Measurements from ENCODE around the gene SMIM30. TPM values are rescaled to one million over a fixed set of nuclear protein-coding genes. Genes with fewer than 3 reads are reported as not detected.
"Not testable (repeated sequence)": the region's sequence is repeated elsewhere in the genome, so short reads cannot be mapped to it uniquely, and the experiment has no call there.

SMIM30 gene
- polyA plus RNA-seq = 57.4 and 62.8 TPM in 2 replicates
- 19.5 and 25.2 TPM in 2 replicates for polyA minus RNA-seq

DNA sequence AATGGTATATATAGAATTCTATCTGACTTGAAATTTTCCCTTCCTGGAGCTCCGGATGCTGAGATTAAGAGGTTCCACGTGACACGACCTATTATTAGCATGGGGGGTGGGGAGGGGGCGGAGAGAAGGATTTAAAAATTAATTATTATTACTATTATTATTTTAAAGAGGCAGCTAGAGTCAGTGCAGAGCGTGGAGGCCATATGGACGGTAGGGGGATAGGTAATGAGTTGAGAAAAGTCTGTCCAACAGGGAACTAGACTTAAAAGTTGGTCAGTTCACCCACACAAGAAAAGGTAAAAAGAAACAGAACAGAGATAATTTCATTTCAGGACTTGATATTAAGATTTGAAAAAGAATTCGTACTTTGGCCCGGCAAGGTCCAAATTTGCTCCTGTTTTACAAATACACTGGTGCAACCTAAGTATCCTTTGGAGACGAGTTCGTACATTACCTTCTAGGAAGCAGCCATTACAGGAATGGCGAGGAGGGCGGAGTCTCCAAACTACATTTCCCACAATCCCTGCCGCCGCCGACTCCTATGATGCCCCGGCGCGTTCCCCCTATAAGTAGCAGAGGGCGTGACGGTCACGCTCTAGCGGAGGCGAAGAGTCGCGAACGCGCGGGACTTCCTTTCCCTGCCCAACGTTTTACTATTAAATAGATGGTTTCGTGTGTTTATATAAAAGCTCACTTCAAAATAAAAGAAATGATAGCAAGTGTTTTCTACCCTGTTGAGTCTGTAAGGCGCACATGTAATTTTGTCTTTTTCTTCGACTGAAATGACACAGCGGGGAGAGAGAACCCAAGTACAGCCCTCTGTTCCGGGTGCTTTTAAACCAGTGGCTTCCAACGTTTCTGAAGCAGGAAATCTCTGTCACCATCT, at the start of gene SMIM30:
Gene SMIM30, minus strand, starts transcription at position 481 of the 886 bp plus-strand sequence. CDS start 976 bp downstream, outside the sequence.
- no peaks in the 10 kb centered on the region for H4K20me1 ChIP-seq (ENCODE audit: insufficient read depth)
- TF ChIP-seq REST (IDR thresholded peaks at IDR 0.05; ENCODE audit: borderline replicate concordance) (peak; percentile 88), RAD21 (conservative IDR thresholded peaks at IDR 0.05) (peak; percentile 66), POLR2AphosphoS5 (IDR thresholded peaks at IDR 0.05) (peak; percentile 94), EP300 (conservative IDR thresholded peaks at IDR 0.05; ENCODE audit: poor library complexity, severe bottlenecking) (peak; percentile 58), SMC3 (conservative IDR thresholded peaks at IDR 0.05; ENCODE audit: poor library complexity) (peak; percentile 55), MXI1 (conservative IDR thresholded peaks at IDR 0.05; ENCODE audit: poor library complexity, severe bottlenecking) (peak; percentile 75), TAF1 (IDR thresholded peaks at IDR 0.05; ENCODE audit: low read depth) (peak; percentile 93), EZH2 (IDR thresholded peaks at IDR 0.05; ENCODE audit: borderline replicate concordance, insufficient read depth, low read length, poor library complexity, severe bottlenecking) (no peak)
- TF ChIP-seq, protein P1, sequence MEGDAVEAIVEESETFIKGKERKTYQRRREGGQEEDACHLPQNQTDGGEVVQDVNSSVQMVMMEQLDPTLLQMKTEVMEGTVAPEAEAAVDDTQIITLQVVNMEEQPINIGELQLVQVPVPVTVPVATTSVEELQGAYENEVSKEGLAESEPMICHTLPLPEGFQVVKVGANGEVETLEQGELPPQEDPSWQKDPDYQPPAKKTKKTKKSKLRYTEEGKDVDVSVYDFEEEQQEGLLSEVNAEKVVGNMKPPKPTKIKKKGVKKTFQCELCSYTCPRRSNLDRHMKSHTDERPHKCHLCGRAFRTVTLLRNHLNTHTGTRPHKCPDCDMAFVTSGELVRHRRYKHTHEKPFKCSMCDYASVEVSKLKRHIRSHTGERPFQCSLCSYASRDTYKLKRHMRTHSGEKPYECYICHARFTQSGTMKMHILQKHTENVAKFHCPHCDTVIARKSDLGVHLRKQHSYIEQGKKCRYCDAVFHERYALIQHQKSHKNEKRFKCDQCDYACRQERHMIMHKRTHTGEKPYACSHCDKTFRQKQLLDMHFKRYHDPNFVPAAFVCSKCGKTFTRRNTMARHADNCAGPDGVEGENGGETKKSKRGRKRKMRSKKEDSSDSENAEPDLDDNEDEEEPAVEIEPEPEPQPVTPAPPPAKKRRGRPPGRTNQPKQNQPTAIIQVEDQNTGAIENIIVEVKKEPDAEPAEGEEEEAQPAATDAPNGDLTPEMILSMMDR (IDR thresholded peaks at IDR 0.05; ENCODE audit: poor library complexity, severe bottlenecking) = no peak
- H3K79me2 ChIP-seq (replicated peaks; ENCODE audit: insufficient read depth, low read length) = no peaks in the 10 kb centered on the region
- H3F3A ChIP-seq (ENCODE audit: insufficient read depth, low read length, poor library complexity, severe bottlenecking) = no peaks in the 10 kb centered on the region
- H3K27me3 ChIP-seq (ENCODE audit: insufficient read depth, low read depth, low read length) = no peaks in the 10 kb centered on the region
- H3K4me3 ChIP-seq (ENCODE audit: low read length) = peak within 1 kb of the TSS; percentile 69
- peak within 1 kb of the TSS; percentile 76 for H3K27ac ChIP-seq (ENCODE audit: low read length)
- no peaks in the 10 kb centered on the region for H3K9me2 ChIP-seq (ENCODE audit: insufficient read depth, low read length)
- H2AFZ ChIP-seq (ENCODE audit: low read depth, low read length) = peak within 1 kb of the TSS; percentile 82
- H3K9me3 ChIP-seq (ENCODE audit: low read length) = no peaks in the 10 kb centered on the region
- no peaks in the 10 kb centered on the region for H3K36me3 ChIP-seq (ENCODE audit: insufficient read depth, low read length)
- peak within 1 kb of the TSS; percentile 58 for H3K9ac ChIP-seq (ENCODE audit: low read length)
- peak within 1 kb of the TSS; percentile 79 for H3K4me2 ChIP-seq (ENCODE audit: low read length)

DNA sequence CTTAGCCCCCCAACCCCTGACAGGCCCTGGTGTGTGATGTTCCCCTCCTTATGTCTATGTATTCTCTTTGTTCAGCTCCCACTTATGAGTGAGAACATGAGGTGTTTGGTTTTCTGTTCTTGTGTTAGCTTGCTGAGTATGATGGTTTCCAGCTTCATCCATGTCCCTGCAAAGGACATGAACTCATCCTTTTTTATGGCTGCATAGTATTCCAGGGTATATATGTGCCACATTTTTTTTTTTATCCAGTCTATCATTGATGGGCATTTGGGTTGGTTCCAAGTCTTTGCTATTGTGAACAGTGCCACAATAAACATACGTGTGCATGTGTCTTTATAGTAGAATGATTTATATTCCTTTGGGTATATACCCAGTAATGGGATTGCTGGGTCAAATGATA, 47.8 kb upstream of the SMIM30 start:
- H3K36me3 ChIP-seq (ENCODE audit: insufficient read depth, low read length); H3K9ac ChIP-seq (ENCODE audit: low read length); H4K20me1 ChIP-seq (ENCODE audit: insufficient read depth); H3K9me2 ChIP-seq (ENCODE audit: insufficient read depth, low read length); H3K9me3 ChIP-seq (ENCODE audit: low read length); H3K27ac ChIP-seq (ENCODE audit: low read length); H2AFZ ChIP-seq (ENCODE audit: low read depth, low read length); H3K27me3 ChIP-seq (ENCODE audit: insufficient read depth, low read depth, low read length); H3K4me3 ChIP-seq (ENCODE audit: low read length); H3F3A ChIP-seq (ENCODE audit: insufficient read depth, low read length, poor library complexity, severe bottlenecking); H3K79me2 ChIP-seq (replicated peaks; ENCODE audit: insufficient read depth, low read length); H3K4me2 ChIP-seq (ENCODE audit: low read length): not testable (repeated sequence)

Data from neural cell (in vitro differentiated cells).